Large intestine (tissue), 3 donors: Measurements from ENCODE around the gene PIAS4. TPM values are rescaled to one million over a fixed set of nuclear protein-coding genes. Genes with fewer than 3 reads are reported as not detected.
A peak's percentile ranks its signal among the peaks of the same experiment; 100 is the strongest.

ENCODE experiments used
- DNase-seq, 2 donors: peaks; one replicate each; pipeline versions ENCODE4 v3.0.0 to v3.0.0-alpha.2; 2013
- H3K27ac ChIP-seq: one replicate; pipeline ENCODE4 v1.5.1; 2013; ENCODE audit warnings: low read length
- H3K27me3 ChIP-seq: 2 replicates; pipeline ENCODE4 v1.6.1; 2013; ENCODE audit warnings: low read length; ENCODE audit not compliant: control insufficient read depth, insufficient read depth
- H3K36me3 ChIP-seq: 2 replicates; pipeline ENCODE4 v1.6.1; 2013; ENCODE audit warnings: low read length; ENCODE audit not compliant: control insufficient read depth, insufficient read depth
- H3K4me1 ChIP-seq: one replicate; pipeline ENCODE4 v1.6.1; 2013; ENCODE audit warnings: low read length; ENCODE audit not compliant: control insufficient read depth, insufficient read depth
- H3K4me3 ChIP-seq: one replicate; pipeline ENCODE4 v1.5.1; 2013; ENCODE audit warnings: low read length
- H3K9me3 ChIP-seq: one replicate; pipeline ENCODE4 v1.6.1; 2013; ENCODE audit warnings: mild to moderate bottlenecking, low read depth, low read length, moderate library complexity; ENCODE audit not compliant: control insufficient read depth
- WGBS: methylation state at CpG from one replicate; pipeline ENCODE4 v1.1.5; 2013; ENCODE audit warnings: low lambda C conversion rate; ENCODE audit not compliant: insufficient coverage; 5-methylcytosine and 5-hydroxymethylcytosine counted together
- polyA plus RNA-seq: library from polyadenylated mRNA; unstranded; fragments of 120-200 nt; gene quantifications from one replicate; pipeline ENCODE4 v1.2.1, GENCODE V29; 2013

The PIAS4 gene
- polyA plus RNA-seq, 1 donor, result 26.8 TPM

DNA sequence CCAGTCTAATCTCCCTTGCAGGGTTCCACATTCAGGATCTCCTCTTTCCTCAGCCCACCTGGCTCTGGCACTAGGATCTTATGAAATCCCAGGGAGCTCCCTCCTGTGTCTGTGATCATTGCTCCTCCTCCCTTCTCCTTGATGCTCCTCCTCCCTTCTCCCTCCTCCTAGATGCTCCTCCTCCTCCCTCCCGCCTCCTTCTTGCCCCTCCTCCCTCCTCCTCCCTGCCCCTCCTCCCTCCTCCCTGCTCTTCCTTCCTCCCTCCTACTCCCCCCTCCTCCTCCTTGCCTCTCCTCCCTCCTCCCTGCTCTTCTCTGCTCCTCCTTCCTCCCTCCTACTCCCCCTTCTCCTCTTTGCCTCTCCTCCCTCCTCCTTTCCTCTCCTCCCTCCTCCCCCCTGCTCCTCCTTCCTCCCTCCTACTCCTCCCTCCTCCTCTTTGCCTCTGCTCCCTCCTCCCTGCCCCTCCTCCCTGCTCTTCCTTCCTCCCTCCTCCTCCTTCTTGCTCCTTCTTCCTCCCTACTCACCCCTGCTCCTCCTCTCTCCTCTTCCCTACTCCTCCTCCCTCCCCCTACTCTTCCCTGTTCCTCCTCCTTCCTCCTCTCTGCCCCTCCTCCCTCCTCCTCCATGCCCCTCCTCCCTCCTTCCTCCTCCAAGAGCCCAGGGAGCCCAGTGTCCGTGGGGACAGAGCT is 74.0 kb downstream of the PIAS4 start:
- no CpG with 5 or more reads among the region's 2 CpGs for WGBS
- Histone ChIP-seq H3K36me3 (no peaks in the 10 kb centered on the region), H3K4me1 (peaks cover 28% of the 10 kb centered on the region), H3K27me3 (no peaks in the 10 kb centered on the region), H3K4me3 (no peak overlapping the region), H3K27ac (no peak overlapping the region), H3K9me3 (peaks cover 5% of the 10 kb centered on the region)
- no peak for DNase-seq

DNA sequence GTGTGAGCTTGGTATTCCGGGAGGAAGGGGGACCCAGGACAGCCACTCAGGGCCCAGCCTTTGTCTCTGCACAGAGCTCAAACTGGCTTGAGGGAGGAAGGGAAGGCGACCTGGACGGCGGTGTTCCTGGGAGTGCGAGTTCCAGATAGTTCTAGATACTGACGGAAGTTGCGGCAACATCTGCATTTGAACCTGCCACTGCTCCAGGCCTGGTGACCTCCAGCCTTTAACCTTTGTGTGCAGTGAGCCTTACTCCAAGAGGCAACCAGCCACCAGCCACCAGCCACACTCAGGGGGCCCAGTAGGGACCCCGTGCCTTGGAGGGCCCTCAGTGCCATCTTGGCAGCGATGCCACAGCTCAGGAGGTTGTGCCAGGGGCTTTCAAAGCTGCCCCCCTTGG is 74.6 kb downstream of the PIAS4 start:
- Histone ChIP-seq H3K9me3 (peaks cover 5% of the 10 kb centered on the region), H3K27ac (no peak overlapping the region), H3K4me3 (no peak overlapping the region), H3K36me3 (no peaks in the 10 kb centered on the region), H3K27me3 (no peaks in the 10 kb centered on the region), H3K4me1 (peaks cover 33% of the 10 kb centered on the region)
- no CpG with 5 or more reads among the region's 9 CpGs for WGBS
- no peak for DNase-seq

- H3K27me3 ChIP-seq, result no peaks in the 10 kb centered on the region
- peak overlapping the region; percentile 64 for H3K27ac ChIP-seq
- no peaks in the 10 kb centered on the region for H3K36me3 ChIP-seq
- peak; percentile 79 to 86 for DNase-seq
- no CpG with 5 or more reads among the region's 28 CpGs for WGBS
- peaks cover 5% of the 10 kb centered on the region for H3K9me3 ChIP-seq
- H3K4me3 ChIP-seq, result peak overlapping the region; percentile 45
- peaks cover 21% of the 10 kb centered on the region for H3K4me1 ChIP-seq
Observed at GRCh38 chr19:4083677-4084546, 76.4 kb downstream of the PIAS4 start.

- peaks cover 5% of the 10 kb centered on the region for H3K36me3 ChIP-seq
- peaks cover 5% of the 10 kb centered on the region for H3K9me3 ChIP-seq
- H3K4me1 ChIP-seq, result peaks cover 21% of the 10 kb centered on the region
- peak overlapping the region; percentile 64 for H3K27ac ChIP-seq
- peak overlapping the region; percentile 45 for H3K4me3 ChIP-seq
- H3K27me3 ChIP-seq, result no peaks in the 10 kb centered on the region
- DNase-seq, result no peak
- WGBS, result no CpG with 5 or more reads among the region's 8 CpGs
Observed at GRCh38 chr19:4084547-4084877, 77.0 kb downstream of the PIAS4 start.

DNA sequence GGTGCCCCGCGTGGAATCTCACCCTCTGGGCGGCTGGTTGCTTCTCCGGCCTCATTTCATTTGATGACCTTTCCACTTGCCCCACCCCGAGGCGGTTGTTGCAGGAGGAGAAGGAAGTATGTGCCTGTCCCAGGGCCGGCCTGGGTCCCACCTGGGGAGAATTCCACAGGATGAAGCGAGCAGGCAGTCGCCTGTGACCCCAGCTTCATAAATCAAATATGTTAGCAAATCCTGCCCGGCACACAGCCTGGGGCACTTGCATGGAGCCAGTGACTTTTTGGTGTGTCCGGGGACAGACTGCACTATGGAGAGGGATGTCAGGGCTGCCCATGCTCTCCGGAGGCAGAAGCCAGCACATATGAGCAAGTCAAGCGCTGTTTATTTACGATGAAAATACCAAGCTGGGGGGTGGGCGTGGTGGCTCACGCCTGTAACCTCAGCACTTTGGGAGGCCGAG is 78.9 kb downstream of the PIAS4 start:
- Histone ChIP-seq H3K27me3 (no peaks in the 10 kb centered on the region), H3K9me3 (peaks cover 7% of the 10 kb centered on the region), H3K4me1 (peaks cover 21% of the 10 kb centered on the region), H3K27ac (peak overlapping the region; percentile 10), H3K4me3 (no peak overlapping the region), H3K36me3 (peaks cover 21% of the 10 kb centered on the region)
- DNase-seq, result peak in 1 of 2 donors; percentile 59
- WGBS, result no CpG with 5 or more reads among the region's 17 CpGs

- Histone ChIP-seq H3K4me1 (peaks cover 21% of the 10 kb centered on the region), H3K9me3 (peaks cover 3% of the 10 kb centered on the region), H3K36me3 (peaks cover 32% of the 10 kb centered on the region), H3K27ac (no peak overlapping the region), H3K4me3 (no peak overlapping the region), H3K27me3 (no peaks in the 10 kb centered on the region)
- peak in 1 of 2 donors; percentile 27 for DNase-seq
- no CpG with 5 or more reads among the region's 31 CpGs for WGBS
Observed at GRCh38 chr19:4087787-4088679, 80.5 kb downstream of the PIAS4 start.

DNA sequence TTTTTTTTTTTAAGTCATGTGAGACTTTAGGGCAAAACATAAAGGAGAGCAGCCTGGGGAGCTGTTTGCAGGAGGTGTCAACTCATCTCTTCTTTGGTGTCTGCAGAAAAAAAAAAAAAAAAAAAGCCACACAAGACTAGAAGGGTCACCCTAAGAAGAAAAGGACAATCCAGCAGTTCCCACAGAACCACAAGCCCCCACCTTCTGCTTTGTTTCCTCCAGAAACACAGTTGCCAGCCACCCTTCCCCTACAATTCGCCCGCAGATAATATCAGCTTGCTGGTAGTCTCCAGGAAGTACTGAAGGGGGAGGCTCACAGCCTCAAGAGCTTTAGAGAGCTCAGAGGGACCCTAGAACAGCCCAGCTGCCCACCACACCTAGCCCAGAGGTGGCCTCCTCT is 81.4 kb downstream of the PIAS4 start:
- DNase-seq, result no peak
- H3K4me3 ChIP-seq, result no peak overlapping the region
- no CpG with 5 or more reads among the region's 2 CpGs for WGBS
- H3K27ac ChIP-seq, result no peak overlapping the region
- H3K27me3 ChIP-seq, result no peaks in the 10 kb centered on the region
- H3K36me3 ChIP-seq, result peaks cover 41% of the 10 kb centered on the region
- H3K9me3 ChIP-seq, result peaks cover 3% of the 10 kb centered on the region
- peaks cover 16% of the 10 kb centered on the region for H3K4me1 ChIP-seq

Other genes with a start within 250 kb of the PIAS4 start
- gene APBA3, start 246.0 kb upstream of the PIAS4 start, polyA plus RNA-seq, result 21.1 TPM
- gene MRPL54, start 245.1 kb upstream of the PIAS4 start, polyA plus RNA-seq, result 52.1 TPM
- 0.01 TPM for gene RAX2, start 235.5 kb upstream of the PIAS4 start, polyA plus RNA-seq
- 4.9 TPM for gene MATK, start 221.4 kb upstream of the PIAS4 start, polyA plus RNA-seq
- 1.8 TPM for gene ZFR2, start 138.7 kb upstream of the PIAS4 start, polyA plus RNA-seq
- 5.4 TPM for gene ATCAY, start 127.1 kb upstream of the PIAS4 start, polyA plus RNA-seq
- 0.43 TPM for gene NMRK2, start 74.7 kb upstream of the PIAS4 start, polyA plus RNA-seq
- gene DAPK3, start 36.6 kb upstream of the PIAS4 start, polyA plus RNA-seq, result 52.9 TPM
- 1,852 TPM for gene EEF2, start 22.3 kb upstream of the PIAS4 start, polyA plus RNA-seq
- gene ZBTB7A, start 59.2 kb downstream of the PIAS4 start, polyA plus RNA-seq, result 34.1 TPM
- gene MAP2K2, start 116.4 kb downstream of the PIAS4 start, polyA plus RNA-seq, result 188 TPM
- 140 TPM for gene CREB3L3, start 145.9 kb downstream of the PIAS4 start, polyA plus RNA-seq
- 27.8 TPM for gene SIRT6, start 174.8 kb downstream of the PIAS4 start, polyA plus RNA-seq
- 2.8 TPM for gene ANKRD24, start 175.0 kb downstream of the PIAS4 start, polyA plus RNA-seq
- gene EBI3, start 221.8 kb downstream of the PIAS4 start, polyA plus RNA-seq, result 4.2 TPM
- 20.9 TPM for gene YJU2, start 239.3 kb downstream of the PIAS4 start, polyA plus RNA-seq